Stimulated activated CD4-positive, alpha-beta T cell treated with anti-CD3 and anti-CD28 coated beads, Interleukin-4, amount 100 ng/mL, for 1 hour (primary cell): ENCODE results near the gene PPP2R2C.

Experiments used
- DNase-seq: peaks from one replicate; pipeline ENCODE4 v3.0.0-alpha.2; 2020

PPP2R2C gene

DNA sequence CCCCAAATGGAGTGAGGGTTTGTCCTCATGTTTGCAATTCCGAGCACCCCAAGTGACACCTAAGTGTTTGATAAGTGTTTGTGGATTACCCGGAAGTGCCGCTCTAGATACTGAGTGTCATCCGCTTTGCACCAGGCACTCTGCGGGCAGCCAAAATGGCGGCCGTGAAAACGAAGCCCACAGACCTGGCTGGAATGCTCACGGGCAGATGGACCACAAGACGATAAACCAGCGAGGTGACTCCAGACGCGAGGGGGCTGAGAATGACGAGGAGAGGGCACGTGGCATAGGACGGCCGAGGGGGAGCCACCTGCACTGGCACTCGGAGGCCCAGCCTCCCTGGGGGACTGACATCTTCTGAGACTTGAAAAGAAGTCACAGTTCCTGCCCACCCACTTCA is 51.0 kb downstream of the PPP2R2C start:
- DNase-seq = no peak

DNA sequence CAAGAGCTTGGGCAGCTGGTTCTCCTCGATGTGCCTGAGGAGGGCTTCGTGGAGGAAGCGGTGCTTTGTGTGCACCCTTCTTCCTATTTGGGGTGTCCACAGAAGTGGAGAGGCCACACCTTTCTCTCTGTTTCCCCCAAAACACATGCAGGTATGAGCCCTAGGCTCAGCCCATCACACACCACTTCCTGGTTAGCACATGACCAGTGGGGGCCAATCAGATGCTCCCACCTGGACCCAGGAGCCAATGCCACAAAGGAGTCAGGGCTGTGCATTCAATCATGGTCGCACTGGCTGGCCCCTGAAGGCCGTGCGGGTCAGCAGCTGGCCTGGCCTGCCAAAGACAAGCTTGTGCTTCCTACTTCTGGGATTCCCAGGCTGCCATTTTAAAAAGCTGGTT is 51.4 kb downstream of the PPP2R2C start:
- no peak for DNase-seq

GRCh38 chr4:6420036-6420435 is 52.4 kb downstream of the PPP2R2C start:
- no peak for DNase-seq

GRCh38 chr4:6419452-6420028 is 52.9 kb downstream of the PPP2R2C start:
- DNase-seq = no peak

DNA sequence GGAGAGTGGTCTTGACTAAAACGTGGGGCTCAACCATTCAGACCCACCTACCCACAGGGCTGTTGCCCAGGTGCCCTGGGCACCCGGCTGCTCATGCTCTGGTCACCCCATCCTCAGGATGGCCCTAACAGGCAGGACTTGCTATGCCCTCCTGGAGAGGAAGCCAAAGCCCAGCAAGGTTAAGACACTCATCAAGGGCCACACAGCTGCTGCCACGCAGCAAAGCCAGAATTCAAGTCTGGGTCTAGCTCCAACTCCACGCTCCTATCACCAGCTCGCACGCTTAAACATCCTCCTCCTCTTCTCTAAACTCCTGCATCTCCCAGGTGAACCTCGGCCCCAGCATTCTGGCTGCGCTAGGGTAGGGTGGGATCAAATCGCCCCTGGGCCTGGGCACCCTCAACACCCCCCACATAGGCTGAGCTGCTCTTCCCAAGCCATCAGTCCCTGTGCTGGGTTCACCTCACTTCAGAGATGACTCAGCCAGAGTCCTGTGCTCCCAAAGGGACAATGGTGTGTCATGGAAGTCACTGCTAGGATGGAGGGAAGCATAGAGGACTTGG is 54.1 kb downstream of the PPP2R2C start:
- no peak for DNase-seq

- no peak for DNase-seq
Observed at GRCh38 chr4:6417516-6418050, 54.8 kb downstream of the PPP2R2C start.

- no peak for DNase-seq
Observed at GRCh38 chr4:6416518-6417286, 55.7 kb downstream of the PPP2R2C start.

- no peak for DNase-seq
Observed at GRCh38 chr4:6415031-6415705, 57.2 kb downstream of the PPP2R2C start.

- no peak for DNase-seq
Observed at GRCh38 chr4:6414578-6414977, 57.8 kb downstream of the PPP2R2C start.

DNA sequence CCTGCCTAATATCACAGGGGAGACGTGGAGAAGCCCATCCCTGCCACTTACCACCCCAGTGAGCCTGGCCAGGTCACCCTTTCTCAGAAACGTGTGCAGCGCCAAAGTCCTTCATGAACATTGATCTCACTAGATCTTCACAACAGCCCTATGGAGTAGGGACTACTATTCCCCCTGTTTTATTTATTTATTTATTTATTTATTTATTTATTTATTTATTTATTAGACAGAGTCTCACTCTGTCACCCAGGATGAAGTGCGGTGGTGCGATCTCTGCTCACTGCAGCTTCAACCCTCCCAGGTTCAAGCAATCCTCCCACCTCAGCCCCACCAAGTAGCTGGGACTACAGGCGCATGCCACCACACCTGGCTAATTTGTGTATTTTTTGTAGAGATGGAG is 61.8 kb downstream of the PPP2R2C start:
- DNase-seq = no peak

DNA sequence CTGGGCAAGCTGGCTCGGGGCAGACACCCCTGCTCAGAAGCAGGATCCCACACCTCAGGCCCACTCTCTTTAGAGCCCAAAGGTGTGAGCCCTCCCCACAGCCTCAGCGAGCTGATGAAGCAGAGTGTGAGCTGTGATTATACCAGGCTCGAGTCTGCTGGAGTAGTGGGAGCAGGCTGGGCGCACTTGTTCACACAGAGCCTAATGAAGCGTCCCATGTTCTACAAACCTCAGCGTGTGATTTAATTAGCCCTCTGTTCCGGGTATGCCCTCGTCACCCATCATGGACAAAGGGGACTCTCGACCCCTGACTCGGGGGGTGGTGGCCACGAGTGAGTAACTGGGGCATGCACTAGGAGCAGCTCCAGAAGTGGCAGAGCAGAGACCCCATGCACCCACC is 62.3 kb downstream of the PPP2R2C start:
- no peak for DNase-seq

GRCh38 chr4:6409381-6409780 is 63.0 kb downstream of the PPP2R2C start:
- no peak for DNase-seq

DNA sequence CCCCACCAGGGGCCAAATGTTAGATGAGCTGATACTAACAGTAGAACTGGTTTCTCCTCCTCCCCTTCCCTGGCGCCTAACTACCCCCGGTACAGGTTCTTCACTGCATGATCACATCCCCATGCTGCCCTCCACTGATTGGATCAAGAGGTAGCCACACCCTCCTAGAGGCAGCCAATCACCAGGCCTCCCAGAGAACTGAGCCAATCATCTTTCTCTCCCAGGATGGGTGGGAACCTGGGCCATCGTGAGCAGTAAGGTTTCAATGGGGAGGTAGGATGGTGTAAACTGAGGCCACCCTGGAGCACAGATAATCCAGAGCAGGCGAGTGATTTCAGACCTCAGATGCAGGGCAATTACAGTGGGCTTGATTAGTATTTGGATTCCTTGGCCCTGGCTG is 64.2 kb downstream of the PPP2R2C start:
- DNase-seq = no peak

DNA sequence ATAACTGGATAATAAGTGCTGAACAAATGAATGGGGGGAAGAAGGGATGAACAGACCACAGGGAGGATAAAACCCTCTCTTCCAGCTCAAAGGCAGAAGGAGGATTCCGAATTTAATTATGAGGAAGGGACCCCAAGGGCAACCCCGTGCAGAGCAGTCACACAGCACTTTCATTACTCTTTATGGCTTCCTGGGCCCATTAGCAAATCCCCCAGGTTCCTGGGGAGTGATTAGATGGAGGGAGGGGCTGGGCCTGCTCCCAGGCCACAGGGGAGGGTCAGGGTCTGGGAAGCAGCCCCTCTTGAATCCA is 67.1 kb downstream of the PPP2R2C start:
- no peak for DNase-seq

- no peak for DNase-seq
Observed at GRCh38 chr4:6404611-6405396, 67.6 kb downstream of the PPP2R2C start.

DNA sequence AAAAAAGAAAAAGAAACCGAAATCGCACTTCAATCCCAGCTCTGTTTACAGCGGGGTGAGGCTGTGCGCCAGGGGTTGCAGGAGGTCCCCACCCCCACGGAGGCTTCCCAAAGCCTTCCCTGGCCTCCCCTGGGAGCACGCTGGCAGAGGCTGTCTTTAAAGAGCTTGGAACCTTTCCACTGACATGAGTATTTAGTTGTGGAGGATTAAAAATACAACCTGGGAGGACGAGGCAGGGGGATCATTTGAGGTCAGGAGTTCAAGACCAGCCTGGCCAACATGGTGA is 69.1 kb downstream of the PPP2R2C start:
- DNase-seq = no peak

DNA sequence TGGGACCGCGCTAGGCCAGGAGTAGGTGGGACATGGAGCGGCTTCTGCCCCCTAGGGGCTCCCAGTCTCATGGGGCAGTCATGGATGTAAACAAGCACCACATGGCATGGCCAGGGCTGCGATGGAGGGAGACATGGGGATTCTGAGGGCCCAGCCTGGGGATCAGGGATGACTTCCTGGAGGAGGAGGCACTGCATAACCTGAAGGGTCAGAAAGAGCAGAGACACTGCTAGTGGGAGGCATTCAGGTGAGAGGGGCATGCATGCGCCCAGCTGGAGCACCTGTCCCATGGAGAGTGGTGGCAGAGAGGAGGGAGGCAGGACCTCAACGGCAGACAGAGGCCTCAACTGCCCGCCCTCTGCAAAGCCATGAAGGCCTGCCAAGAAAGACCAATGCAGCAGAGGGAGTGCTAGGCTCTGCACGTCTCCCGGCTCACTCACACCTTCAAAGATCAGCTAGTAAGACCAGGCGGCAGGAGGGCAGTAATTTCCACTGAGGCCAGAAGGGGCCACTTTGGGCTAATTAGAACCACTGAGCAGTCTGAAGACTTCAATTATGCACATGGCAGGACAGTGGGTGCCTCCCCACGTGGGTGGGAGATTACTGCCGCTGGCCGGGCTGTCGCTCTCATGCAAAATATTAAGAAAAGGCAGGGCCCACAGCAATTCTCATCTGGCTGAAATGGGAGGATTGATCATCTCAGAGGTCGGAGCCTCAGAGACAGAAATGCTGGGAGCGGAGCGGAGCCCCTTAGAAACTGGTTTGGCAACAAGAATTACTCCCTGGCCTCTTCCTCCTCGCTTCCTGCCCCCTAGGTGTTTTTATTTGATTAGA is 69.6 kb downstream of the PPP2R2C start:
- DNase-seq = no peak

DNA sequence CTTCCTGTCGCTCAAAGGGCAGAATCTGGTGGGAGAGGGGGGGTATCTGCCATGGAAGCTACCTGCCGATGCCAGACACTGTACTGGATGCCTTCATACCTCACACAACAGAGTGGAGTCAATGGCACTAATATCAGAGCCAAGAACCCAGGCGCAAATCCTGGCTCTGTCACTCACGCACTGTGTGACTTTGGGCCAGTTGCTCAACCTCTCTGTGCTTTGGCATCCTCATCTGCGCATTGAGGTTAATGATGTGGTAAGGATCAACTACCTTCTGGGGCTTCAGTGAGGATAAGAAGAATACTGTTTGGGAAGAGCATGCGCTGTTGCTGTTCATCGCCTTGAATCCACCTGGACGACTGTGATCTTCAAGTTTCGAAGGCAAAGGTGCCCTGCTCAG is 70.6 kb downstream of the PPP2R2C start:
- no peak for DNase-seq

GRCh38 chr4:6396696-6397236 is 75.6 kb downstream of the PPP2R2C start:
- DNase-seq = no peak

DNA sequence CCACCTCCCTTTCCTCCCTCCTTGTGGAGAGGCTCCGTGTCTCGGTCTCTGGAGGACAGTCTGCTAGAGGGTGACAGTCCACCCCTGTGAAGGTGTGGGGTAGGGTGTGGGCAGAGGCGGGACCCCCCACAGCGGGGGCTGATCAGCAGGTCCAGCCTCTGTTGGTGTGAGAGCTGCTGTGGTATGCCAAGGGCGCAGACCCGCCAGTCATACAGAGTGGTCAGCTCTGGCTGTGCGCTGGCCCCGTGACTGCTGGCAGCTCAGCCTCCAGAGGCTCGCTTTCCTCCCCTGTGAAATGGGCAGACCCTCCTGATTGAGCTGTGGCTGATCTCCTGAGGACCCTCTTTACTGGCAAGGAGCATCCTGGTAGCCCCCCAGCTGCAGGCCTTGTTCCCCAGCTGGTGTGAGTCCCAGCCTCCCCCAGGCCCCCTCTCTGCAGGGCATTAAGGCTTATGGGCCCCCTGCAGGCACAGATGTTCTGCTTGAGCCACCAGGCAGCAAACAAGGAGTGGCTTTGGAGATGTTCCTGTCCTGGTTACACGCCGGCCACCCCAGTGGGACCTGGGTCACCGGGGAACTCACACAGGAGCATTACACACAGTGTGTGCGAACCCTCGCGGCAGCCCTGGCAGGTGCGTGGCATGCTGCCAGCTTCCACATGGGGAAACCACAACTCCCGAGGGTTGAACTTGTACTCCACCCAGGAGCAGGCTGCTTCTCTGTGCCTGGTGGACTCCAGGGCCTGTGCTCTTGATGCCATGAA is 76.8 kb downstream of the PPP2R2C start:
- no peak for DNase-seq

DNA sequence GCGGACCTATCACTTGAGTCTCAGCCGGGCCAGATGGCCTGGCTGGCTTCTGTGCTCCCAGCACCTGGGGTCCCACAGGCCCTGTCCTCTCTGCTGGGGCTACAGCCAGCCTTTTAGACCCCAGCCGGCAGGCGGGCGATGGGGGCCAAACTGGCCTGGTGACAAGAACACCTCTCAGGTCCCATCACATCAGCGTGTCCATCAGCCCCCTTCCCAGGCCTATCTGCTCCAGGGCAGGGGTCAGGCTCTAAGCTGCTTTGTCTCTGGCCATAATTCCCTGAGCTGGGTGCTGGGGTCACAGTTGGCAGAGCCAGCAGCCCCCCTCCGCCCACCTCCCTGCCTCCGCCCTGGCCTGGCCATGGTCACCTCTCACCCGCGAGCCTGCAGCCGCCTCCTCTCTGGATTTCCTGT is 77.7 kb downstream of the PPP2R2C start:
- DNase-seq = no peak
